Stimulated activated CD8-positive, alpha-beta memory T cell treated with anti-CD3 and anti-CD28 coated beads, Interleukin-4, amount 100 ng/mL, for 4 hours (primary cell): Measurements from ENCODE around the gene VCP.
"Not testable (repeated sequence)": the region's sequence is repeated elsewhere in the genome, so short reads cannot be mapped to it uniquely, and the experiment has no call there.

Experiments
- DNase-seq, 2 donors: peaks; one replicate each; pipeline ENCODE4 v3.0.0-alpha.2; 2020; ENCODE audit warnings: low read depth in 2 of 2, low spot score in 1 of 2

Gene VCP

GRCh38 chr9:35026671-35027070, 45.8 kb downstream of the VCP start:
- DNase-seq = no peak

- DNase-seq = not testable (repeated sequence)
Measured at GRCh38 chr9:35023443-35023842, 49.0 kb downstream of the VCP start.

- DNase-seq = no peak
Measured at GRCh38 chr9:35014517-35014916, 57.9 kb downstream of the VCP start.

- no peak for DNase-seq
Measured at GRCh38 chr9:35010351-35010958, 62.0 kb downstream of the VCP start.
